Measurements from ENCODE around the gene VPS13C. TPM values are rescaled to one million over a fixed set of nuclear protein-coding genes. Genes with fewer than 3 reads are reported as not detected.

The VPS13C gene
- total and polyA plus RNA-seq, 2 experiments from 2014 or later: 10.2 to 20.5 TPM

DNA sequence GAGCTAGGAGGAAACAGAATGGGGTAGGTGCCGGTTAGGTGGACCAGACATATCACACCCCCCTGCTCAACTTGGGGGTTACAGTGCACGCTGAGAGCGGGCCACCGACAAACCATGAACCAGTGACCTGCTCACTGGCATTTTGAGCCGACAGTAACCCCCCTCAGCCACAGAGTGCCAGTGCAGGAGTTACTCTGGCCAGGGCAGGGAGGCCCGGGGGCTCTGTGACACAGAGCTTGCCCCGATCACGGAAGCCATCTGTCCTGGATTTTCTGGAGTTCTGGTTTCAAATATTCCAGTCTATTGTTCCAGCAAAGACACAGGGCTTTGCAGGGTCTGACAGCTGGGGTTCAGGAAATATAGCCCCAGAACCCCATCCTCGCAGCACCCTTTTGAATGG, 225.2 kb downstream of the VPS13C start:
- H3K4me1 Mint-ChIP-seq: peaks cover 13% of the 10 kb centered on the region
- no peaks in the 10 kb centered on the region for H4K20me1 ChIP-seq (replicated peaks; ENCODE audit: insufficient read depth)
- no peak for DNase-seq (ENCODE audit: low spot score)
- no peak overlapping the region for H3K4me2 ChIP-seq
- no peak overlapping the region for H3K27ac Mint-ChIP-seq
- H3K27me3 Mint-ChIP-seq (ENCODE audit: insufficient read depth, low read depth, poor library complexity): peaks cover 8% of the 10 kb centered on the region
- no peaks in the 10 kb centered on the region for H3K4me1 ChIP-seq (ENCODE audit: insufficient read depth)
- no peaks in the 10 kb centered on the region for H3K9me3 Mint-ChIP-seq
- no peaks in the 10 kb centered on the region for H3K36me3 ChIP-seq (ENCODE audit: insufficient read depth)
- H3K27ac ChIP-seq (ENCODE audit: low read depth): no peak overlapping the region
- ATAC-seq: peak; percentile 14
- H3K79me2 ChIP-seq (replicated peaks; ENCODE audit: insufficient read depth): no peaks in the 10 kb centered on the region
- H3F3A ChIP-seq (replicated peaks; ENCODE audit: low read depth): no peaks in the 10 kb centered on the region
- no peak overlapping the region for H3K4me3 ChIP-seq
- H3K36me3 Mint-ChIP-seq (ENCODE audit: low read depth): no peaks in the 10 kb centered on the region; the same call in 2 of the 3 replicates
- TF ChIP-seq ZNF114 (CRISPR knock-in tag; IDR thresholded peaks at IDR 0.05): no peak
- no peak for TF ChIP-seq POLR2AphosphoS5 (IDR thresholded peaks at IDR 0.05; ENCODE audit: low read depth)
- TF ChIP-seq EZH2phosphoT487 (IDR thresholded peaks at IDR 0.05; ENCODE audit: unreplicated experiment): no peak
- TF ChIP-seq, protein P1, sequence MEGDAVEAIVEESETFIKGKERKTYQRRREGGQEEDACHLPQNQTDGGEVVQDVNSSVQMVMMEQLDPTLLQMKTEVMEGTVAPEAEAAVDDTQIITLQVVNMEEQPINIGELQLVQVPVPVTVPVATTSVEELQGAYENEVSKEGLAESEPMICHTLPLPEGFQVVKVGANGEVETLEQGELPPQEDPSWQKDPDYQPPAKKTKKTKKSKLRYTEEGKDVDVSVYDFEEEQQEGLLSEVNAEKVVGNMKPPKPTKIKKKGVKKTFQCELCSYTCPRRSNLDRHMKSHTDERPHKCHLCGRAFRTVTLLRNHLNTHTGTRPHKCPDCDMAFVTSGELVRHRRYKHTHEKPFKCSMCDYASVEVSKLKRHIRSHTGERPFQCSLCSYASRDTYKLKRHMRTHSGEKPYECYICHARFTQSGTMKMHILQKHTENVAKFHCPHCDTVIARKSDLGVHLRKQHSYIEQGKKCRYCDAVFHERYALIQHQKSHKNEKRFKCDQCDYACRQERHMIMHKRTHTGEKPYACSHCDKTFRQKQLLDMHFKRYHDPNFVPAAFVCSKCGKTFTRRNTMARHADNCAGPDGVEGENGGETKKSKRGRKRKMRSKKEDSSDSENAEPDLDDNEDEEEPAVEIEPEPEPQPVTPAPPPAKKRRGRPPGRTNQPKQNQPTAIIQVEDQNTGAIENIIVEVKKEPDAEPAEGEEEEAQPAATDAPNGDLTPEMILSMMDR (conservative IDR thresholded peaks at IDR 0.05; ENCODE audit: low read depth in 2 of 2): no peak
- TF ChIP-seq ZNF331 (CRISPR knock-in tag; IDR thresholded peaks at IDR 0.05; ENCODE audit: low read depth): no peak
- TF ChIP-seq, protein P2, sequence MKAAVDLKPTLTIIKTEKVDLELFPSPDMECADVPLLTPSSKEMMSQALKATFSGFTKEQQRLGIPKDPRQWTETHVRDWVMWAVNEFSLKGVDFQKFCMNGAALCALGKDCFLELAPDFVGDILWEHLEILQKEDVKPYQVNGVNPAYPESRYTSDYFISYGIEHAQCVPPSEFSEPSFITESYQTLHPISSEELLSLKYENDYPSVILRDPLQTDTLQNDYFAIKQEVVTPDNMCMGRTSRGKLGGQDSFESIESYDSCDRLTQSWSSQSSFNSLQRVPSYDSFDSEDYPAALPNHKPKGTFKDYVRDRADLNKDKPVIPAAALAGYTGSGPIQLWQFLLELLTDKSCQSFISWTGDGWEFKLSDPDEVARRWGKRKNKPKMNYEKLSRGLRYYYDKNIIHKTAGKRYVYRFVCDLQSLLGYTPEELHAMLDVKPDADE (IDR thresholded peaks at IDR 0.05): no peak
- TF ChIP-seq CREB1 (CRISPR knock-in tag; IDR thresholded peaks at IDR 0.05; ENCODE audit: low read depth): no peak
- TF ChIP-seq JUNB (IDR thresholded peaks at IDR 0.05; ENCODE audit: unreplicated experiment): no peak
- TF ChIP-seq, protein P3, sequence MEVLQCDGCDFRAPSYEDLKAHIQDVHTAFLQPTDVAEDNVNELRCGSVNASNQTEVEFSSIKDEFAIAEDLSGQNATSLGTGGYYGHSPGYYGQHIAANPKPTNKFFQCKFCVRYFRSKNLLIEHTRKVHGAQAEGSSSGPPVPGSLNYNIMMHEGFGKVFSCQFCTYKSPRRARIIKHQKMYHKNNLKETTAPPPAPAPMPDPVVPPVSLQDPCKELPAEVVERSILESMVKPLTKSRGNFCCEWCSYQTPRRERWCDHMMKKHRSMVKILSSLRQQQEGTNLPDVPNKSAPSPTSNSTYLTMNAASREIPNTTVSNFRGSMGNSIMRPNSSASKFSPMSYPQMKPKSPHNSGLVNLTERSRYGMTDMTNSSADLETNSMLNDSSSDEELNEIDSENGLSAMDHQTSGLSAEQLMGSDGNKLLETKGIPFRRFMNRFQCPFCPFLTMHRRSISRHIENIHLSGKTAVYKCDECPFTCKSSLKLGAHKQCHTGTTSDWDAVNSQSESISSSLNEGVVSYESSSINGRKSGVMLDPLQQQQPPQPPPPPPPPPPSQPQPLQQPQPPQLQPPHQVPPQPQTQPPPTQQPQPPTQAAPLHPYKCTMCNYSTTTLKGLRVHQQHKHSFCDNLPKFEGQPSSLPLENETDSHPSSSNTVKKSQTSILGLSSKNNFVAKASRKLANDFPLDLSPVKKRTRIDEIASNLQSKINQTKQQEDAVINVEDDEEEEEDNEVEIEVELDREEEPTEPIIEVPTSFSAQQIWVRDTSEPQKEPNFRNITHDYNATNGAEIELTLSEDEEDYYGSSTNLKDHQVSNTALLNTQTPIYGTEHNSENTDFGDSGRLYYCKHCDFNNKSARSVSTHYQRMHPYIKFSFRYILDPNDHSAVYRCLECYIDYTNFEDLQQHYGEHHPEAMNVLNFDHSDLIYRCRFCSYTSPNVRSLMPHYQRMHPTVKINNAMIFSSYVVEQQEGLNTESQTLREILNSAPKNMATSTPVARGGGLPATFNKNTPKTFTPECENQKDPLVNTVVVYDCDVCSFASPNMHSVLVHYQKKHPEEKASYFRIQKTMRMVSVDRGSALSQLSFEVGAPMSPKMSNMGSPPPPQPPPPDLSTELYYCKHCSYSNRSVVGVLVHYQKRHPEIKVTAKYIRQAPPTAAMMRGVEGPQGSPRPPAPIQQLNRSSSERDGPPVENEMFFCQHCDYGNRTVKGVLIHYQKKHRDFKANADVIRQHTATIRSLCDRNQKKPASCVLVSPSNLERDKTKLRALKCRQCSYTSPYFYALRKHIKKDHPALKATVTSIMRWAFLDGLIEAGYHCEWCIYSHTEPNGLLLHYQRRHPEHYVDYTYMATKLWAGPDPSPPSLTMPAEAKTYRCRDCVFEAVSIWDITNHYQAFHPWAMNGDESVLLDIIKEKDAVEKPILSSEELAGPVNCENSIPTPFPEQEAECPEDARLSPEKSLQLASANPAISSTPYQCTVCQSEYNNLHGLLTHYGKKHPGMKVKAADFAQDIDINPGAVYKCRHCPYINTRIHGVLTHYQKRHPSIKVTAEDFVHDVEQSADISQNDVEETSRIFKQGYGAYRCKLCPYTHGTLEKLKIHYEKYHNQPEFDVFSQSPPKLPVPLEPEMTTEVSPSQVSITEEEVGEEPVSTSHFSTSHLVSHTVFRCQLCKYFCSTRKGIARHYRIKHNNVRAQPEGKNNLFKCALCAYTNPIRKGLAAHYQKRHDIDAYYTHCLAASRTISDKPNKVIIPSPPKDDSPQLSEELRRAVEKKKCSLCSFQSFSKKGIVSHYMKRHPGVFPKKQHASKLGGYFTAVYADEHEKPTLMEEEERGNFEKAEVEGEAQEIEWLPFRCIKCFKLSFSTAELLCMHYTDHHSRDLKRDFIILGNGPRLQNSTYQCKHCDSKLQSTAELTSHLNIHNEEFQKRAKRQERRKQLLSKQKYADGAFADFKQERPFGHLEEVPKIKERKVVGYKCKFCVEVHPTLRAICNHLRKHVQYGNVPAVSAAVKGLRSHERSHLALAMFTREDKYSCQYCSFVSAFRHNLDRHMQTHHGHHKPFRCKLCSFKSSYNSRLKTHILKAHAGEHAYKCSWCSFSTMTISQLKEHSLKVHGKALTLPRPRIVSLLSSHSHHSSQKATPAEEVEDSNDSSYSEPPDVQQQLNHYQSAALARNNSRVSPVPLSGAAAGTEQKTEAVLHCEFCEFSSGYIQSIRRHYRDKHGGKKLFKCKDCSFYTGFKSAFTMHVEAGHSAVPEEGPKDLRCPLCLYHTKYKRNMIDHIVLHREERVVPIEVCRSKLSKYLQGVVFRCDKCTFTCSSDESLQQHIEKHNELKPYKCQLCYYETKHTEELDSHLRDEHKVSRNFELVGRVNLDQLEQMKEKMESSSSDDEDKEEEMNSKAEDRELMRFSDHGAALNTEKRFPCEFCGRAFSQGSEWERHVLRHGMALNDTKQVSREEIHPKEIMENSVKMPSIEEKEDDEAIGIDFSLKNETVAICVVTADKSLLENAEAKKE (CRISPR knock-in tag; IDR thresholded peaks at IDR 0.05): no peak
- TF ChIP-seq, protein P4, sequence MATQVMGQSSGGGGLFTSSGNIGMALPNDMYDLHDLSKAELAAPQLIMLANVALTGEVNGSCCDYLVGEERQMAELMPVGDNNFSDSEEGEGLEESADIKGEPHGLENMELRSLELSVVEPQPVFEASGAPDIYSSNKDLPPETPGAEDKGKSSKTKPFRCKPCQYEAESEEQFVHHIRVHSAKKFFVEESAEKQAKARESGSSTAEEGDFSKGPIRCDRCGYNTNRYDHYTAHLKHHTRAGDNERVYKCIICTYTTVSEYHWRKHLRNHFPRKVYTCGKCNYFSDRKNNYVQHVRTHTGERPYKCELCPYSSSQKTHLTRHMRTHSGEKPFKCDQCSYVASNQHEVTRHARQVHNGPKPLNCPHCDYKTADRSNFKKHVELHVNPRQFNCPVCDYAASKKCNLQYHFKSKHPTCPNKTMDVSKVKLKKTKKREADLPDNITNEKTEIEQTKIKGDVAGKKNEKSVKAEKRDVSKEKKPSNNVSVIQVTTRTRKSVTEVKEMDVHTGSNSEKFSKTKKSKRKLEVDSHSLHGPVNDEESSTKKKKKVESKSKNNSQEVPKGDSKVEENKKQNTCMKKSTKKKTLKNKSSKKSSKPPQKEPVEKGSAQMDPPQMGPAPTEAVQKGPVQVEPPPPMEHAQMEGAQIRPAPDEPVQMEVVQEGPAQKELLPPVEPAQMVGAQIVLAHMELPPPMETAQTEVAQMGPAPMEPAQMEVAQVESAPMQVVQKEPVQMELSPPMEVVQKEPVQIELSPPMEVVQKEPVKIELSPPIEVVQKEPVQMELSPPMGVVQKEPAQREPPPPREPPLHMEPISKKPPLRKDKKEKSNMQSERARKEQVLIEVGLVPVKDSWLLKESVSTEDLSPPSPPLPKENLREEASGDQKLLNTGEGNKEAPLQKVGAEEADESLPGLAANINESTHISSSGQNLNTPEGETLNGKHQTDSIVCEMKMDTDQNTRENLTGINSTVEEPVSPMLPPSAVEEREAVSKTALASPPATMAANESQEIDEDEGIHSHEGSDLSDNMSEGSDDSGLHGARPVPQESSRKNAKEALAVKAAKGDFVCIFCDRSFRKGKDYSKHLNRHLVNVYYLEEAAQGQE (IDR thresholded peaks at IDR 0.05; ENCODE audit: unreplicated experiment): no peak
- H3K27me3 ChIP-seq (ENCODE audit: insufficient read depth): no peaks in the 10 kb centered on the region
- no peaks in the 10 kb centered on the region for H3K9me2 ChIP-seq (ENCODE audit: insufficient read depth)
- no peak overlapping the region for H3K4me3 Mint-ChIP-seq
- peak overlapping the region; percentile 96 for H2AFZ ChIP-seq

Measured in GM23338 (cell line).